ENCODE results near the gene TMEM208.

Gene TMEM208

GRCh38 chr16:67254801-67255552, 28.0 kb downstream of the TMEM208 start:
- DNase-seq = no peak

- no peak for DNase-seq
These were observed 28.8 kb downstream of the TMEM208 start for GRCh38 chr16:67255553-67256221.

DNA sequence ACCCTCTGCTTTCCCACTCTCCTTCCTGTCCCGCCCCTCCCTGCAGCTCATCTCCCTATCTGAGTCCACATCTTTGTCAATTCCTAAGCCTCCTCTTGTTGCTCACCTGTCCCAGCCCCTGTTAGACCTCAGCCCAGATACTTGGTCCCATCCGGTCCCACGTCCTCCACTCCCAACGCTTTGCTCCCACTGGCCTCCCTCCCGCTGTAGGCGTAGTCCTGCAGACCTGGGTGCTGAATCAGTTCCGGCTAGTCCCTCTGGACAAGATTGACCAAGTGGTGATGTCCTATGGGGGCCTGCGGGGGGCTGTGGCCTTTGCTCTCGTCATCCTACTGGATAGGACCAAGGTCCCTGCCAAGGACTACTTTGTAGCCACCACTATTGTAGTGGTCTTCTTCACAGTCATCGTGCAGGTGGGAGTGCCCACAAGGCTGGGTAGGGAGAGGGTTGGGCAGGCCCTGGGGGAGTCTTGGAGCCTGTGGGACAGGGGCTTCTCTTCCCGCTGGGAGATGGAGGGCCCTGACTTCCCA, 29.8 kb downstream of the TMEM208 start:
- DNase-seq = no peak

DNA sequence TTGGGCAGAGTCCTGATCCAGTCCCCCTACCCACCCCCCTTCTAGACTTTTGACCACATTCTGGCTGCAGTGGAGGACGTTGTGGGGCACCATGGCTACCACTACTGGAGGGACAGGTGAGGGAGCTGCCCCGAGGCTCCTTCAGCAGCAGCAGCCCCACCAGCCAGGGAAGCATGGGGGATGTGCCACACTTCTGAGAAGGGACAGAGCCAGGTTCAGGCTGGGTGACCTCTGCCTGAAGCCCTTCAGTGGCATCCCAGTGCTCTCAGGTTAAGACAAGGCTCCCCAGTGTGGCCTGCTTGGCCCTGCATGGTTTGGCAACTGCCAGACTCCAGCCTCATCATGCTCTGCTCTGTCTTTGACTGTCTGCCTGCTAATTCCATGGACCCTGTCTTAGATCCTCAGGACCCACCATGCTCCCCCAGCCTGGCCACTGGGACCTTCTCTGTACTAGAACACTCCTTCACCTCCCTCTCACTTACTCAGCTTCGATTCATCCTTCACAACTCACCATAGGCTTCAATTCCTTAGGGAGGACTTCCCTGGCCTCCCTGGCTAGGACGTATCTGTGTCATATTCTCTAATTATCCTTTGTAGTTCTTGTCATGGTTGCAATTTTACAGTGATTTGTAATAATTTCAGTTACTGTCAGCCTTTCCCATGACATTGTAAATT, 30.7 kb downstream of the TMEM208 start:
- no peak for DNase-seq

DNA sequence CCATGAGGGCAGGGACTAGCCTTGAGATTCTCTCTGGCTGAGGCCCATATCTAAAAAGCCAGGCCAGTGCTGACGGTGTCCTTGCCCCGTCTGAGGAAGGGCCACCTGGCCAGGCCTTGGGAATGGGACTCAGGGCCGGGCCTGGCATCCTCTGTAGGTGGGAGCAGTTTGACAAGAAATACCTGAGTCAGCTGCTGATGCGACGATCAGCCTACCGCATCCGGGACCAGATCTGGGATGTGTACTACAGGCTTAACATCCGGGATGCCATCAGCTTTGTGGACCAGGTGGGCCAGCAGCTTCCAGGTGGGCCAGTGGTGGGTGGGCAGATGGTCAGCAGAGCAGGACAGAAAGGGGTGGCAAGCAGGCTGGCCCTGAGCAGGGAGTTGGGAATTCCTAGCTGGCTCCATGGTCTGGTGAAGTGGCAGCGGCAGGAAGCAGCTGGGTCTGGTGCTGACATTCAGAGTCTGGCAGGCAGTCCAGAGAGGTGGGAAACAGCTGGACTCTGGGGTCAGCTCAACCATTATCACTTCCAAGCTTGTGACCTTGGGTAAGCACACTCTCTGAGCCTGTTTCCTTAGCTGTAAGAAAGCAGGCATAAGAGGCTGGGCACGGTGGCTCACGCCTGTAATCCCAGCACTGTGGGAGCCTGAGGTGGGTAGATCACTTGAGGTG, 31.4 kb downstream of the TMEM208 start:
- DNase-seq = no peak

GRCh38 chr16:67259705-67260104, 32.8 kb downstream of the TMEM208 start:
- no peak for DNase-seq

DNA sequence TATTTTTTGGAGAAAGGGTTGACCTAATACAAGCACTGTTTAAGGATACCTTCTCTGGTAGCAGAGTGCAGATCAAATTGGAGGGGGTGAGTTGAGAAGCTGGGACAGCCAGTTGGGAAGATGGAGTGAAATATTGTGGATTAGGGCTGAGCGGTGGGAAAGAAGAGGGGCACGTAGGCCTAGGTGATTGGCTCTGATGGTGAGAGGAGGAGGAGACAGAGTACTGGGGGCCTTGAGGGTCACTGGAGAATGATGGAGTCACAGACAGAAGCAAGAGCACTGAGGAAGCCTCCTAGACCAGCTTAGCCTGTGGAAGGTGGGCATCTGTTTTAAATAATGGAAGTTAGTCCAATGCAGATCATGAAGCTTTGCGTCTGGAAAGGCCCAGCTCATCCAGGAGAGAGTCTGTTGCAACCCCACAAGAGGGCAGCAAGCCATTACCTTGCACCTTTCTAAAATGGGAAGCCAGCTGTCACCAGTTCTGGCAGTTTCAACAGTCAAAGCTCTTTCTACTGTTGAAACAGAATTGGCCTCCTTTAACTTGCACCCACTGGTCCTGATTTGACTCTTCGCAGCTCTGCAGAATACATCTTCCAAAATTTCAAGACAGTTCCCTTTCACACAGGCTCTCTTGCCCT, 33.6 kb downstream of the TMEM208 start:
- DNase-seq = no peak

- DNase-seq = no peak
These were observed 36.3 kb downstream of the TMEM208 start for GRCh38 chr16:67263201-67263600.

- DNase-seq = no peak
These were observed 37.3 kb downstream of the TMEM208 start for GRCh38 chr16:67264277-67264676.

- DNase-seq = no peak
These were observed 37.9 kb downstream of the TMEM208 start for GRCh38 chr16:67264866-67265265.

- no peak for DNase-seq
These were observed 38.9 kb downstream of the TMEM208 start for GRCh38 chr16:67265834-67266233.

- DNase-seq = no peak
These were observed 41.2 kb downstream of the TMEM208 start for GRCh38 chr16:67268136-67268579.

- DNase-seq = no peak
These were observed 42.8 kb downstream of the TMEM208 start for GRCh38 chr16:67269766-67270165.

GRCh38 chr16:67270931-67271338, 44.0 kb downstream of the TMEM208 start:
- DNase-seq = no peak

DNA sequence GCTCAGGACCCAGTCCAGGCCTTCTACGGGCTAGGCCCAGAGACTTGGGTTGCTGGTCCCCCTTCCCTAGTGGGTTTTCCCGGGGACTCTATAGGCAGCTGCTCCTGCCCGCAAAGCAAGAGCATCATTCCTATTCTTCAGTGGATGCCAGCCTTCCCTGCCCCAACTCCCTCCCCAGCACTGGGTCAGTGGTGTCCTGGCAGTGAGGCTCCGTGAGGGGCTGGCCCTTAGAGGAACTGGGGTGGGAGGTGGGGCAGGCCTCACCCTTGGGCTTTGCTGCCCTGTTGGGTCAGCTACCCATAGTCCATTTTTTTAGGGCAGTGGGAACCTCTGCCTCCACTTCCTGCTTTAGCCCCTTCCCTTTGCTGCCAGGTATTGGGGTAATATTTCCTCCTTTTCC, 44.5 kb downstream of the TMEM208 start:
- DNase-seq = no peak

DNA sequence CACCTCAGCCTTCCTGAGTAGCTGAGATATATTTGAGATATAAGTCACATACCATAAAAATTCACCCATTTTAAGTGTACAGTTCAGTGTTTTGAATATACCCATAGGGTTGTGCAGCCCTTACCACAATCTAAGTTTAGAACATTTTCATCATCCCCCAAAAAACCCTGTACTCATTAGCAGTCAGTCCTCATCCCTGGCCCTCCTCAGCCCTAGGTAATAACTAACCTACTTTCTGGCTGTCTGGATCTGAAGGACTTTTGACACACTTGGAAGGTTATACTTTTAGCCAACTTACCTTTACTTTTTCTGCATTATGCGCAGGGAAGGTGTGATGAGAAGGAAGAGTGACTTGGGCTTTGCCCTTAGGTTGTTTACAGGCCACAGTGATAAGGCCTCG, 48.4 kb downstream of the TMEM208 start:
- no peak for DNase-seq

DNA sequence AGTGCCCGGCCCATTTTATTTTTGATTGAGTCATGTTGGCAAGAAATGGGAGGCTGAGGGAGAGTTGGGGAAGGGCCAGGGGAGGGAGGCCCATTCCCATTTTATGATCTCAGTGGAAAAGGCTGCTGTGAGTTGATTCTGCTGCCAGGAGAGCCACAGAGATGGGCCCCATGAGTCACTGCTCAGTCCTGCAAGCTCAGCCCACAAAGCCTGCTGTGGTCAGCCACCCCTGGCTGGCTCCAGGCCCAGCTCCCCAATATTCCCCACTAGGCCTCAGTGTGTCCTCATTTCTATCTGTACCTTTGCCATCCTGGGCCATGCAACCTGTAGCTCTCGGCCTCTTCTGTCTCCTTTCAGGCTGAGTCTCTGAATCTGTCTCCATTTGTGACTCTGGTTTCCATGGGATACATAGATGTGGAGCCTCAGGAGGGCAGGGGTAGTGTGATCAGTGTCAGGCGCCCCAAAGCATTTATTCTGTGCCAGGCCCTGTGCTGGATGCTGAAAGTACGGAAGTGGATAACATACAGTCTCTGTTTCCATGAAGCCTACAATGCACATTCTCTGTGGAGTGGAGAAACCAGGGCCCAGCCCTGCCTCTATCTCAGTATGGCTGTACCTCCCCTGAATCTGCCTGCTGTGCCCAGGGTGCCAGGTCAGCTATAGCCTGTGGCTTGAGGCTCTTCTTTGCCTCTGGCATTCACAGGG, 50.5 kb downstream of the TMEM208 start:
- DNase-seq = no peak

GRCh38 chr16:67277999-67278772, 51.3 kb downstream of the TMEM208 start:
- no peak for DNase-seq

Data from activated effector memory CD4-positive, alpha-beta T cell treated with anti-CD3 and anti-CD28 coated beads, Interleukin-2, amount 50 U/mL, for 16 hours (primary cell).